Prostate gland (tissue), 2 donors: ENCODE data around the gene NEGR1.

Experiments
- CTCF ChIP-seq, 4 experiments: fragments of 200-600 bp in 2 of 4; fragments of 450-650 bp in 2 of 4; sonication (generic) in 2 of 4; IDR thresholded peaks; 1 replicate in 3 of 4; 2 replicates in 1 of 4; pipeline ENCODE4 v1.5.1; 2016 to 2019; ENCODE audit warnings: antibody characterized with exemption in 4 of 4, mild to moderate bottlenecking in 2 of 4, moderate library complexity in 2 of 4
- POLR2AphosphoS5 ChIP-seq: sonication (generic); formaldehyde crosslinking; IDR thresholded peaks from one replicate; pipeline ENCODE4 v1.6.1; 2017; ENCODE audit warnings: antibody characterized with exemption

GRCh38 chr1:71372496-71372895 is 909.8 kb downstream of the NEGR1 start:
- TF ChIP-seq CTCF (IDR thresholded peaks at IDR 0.05) = no peak
- TF ChIP-seq POLR2AphosphoS5 = no peak
